Renal pelvis (tissue), 4 donors: Measurements from ENCODE around the gene C1orf115. TPM values are rescaled to one million over a fixed set of nuclear protein-coding genes. Genes with fewer than 3 reads are reported as not detected.
"Not testable (repeated sequence)": the region's sequence is repeated elsewhere in the genome, so short reads cannot be mapped to it uniquely, and the experiment has no call there.

Experiments
- DNase-seq: peaks from one replicate; pipeline ENCODE4 v3.0.0-alpha.2; 2013
- polyA plus RNA-seq, 3 donors: library from polyadenylated mRNA; unstranded; fragments of 120-200 nt; gene quantifications; one replicate each; pipeline ENCODE4 v1.2.1, GENCODE V29; 2013; ENCODE audit not compliant: insufficient read length in 3 of 3

Gene C1orf115
- polyA plus RNA-seq, 3 donors: 25.6 to 29.9 (median 28.3) TPM

DNA sequence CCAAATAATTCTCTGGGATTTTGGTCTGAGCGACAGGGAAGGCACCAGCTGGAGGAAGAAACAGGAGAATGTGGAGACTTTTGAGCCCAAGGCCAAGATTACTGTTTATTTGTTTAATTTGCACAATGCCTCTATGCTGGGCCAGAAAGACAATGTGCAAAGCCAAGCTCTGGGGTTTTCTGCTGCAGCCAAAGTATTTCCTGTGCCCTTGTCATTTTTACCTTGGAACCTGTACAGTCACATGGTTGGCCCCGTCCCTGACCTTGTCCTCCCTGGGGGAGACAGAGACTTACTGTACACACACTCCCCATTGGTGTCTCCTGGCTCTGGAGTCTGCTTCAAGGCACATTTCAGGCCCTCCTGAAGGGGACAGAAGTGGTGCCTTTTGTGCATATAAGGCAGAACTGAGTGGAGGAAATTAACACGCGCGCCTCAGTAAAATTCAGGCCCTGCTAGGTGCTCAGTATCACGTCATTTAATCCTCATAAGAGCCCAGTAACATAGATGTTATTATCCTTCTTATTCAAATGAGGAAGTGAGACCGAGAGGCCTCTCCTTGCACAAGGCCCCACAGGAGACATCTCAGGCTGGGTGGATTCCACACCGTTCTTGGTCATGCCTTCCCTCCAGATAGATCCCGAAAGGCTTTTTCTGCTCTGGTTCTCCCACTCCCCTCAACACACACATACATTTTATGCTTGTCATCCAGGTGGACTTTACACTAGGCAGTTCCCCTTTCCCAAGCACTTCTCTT, 21.1 kb downstream of the C1orf115 start:
- DNase-seq: no peak

DNA sequence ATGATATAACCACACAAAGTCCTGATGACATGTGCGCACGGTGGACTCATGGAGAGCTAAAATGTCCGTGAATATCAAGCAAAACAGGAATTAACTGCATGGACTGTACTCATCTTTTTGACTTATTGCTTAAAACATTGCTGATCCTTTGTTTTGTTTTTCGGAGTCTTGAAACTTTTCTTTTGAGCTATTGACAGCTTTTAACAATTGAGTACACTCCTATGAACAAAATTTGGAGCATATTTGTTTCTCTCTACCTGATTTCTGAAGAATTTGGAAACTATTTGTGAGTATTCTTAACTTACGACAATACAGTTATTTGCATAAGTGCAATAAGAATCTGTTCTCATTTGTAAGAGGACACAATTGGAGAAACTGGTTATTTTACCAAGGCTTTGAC, 25.8 kb downstream of the C1orf115 start:
- DNase-seq: not testable (repeated sequence)

DNA sequence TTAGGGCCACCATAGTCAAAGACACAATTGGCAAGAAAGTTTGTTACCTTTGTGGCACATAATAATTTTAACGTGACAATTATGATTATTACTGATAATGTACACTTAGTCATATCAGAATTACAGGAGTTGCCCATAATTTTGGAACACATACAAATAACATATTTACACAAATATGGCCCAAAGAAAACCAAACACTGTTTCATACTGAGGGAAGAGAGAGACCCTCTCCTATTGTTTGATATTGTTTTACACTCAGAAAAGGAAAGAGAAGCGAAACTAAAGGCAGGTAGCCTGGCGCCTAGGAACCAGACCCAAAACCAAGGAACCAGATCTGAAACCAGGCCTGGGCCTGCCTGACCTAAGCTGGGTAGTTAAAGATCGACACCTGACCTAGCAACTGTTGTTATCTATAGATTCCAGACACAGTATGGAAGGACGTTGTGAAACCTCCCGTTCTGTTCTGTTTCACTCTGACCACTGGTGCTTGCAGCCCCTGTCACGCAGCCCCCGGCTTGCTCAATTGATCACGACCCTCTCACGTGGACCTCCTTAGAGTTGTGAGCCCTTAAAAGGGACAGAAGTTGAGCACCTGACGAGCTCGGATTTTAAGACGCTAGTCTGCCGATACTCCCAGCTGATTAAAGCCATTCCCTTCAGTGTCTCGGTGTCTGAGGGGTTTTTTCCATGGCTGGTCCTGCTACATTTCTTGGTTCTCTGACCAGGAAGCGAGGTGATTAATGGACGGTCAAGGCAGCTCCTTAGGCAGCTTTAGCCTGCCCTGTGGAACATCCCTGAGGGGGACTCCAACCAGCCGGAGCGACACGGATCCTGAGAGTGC, 27.9 kb downstream of the C1orf115 start:
- DNase-seq: no peak

DNA sequence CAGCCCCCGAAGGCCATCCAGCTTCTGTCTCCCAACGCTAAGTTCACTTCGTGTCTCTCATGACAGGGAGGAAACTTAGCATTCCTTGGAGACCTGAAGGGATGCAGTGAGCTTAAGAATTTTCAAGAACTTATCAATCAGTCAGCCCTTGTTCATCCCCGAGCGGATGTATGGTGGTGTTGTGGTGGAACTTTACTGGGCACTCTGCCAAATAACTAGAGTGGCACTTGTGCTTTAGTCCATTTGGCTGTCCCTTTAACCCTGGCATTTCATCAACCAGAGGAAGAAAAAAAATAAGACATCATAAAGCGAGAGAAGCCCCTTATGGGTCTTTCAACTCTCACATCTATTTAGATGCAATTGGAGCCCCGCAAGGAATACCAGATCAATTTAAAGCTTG, 31.1 kb downstream of the C1orf115 start:
- DNase-seq: not testable (repeated sequence)

DNA sequence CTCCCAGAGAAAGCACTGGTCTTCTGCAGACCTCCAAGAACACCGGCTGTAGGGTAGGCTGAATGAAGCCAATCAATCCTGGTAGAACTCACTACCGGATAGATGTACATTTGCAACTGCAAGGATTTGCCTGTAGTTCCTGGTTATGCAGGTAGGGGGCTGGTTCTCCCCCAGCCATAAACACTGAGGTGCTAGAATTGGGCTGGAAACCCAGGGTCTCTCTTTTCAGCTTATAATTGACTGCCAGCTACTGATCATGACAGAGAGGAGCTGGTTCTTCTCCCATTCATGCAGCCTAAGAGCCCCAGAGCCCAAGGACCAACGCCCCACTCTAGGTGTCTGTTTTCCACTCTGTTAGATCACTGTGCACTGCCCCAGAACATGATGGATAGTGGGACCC, 36.5 kb downstream of the C1orf115 start:
- DNase-seq: no peak

DNA sequence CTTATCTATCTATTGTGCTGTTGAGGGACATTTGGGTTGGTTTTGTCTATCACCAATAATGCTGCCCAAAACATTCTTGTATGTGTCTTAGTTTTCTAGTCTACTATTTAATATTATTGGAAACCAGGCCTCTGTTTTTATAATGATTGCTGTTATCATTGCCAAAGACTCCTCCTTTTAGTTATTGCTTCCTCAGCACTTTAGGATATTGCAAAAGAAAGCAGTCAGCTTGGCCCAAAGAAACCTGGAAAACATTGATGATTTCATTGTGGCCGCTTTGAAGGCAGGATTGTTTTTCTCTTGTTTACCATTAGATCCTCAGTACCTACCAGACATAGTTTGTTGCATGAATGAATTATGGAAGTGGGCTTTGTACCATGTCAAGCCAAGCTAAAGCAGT, 37.4 kb downstream of the C1orf115 start:
- DNase-seq: no peak

DNA sequence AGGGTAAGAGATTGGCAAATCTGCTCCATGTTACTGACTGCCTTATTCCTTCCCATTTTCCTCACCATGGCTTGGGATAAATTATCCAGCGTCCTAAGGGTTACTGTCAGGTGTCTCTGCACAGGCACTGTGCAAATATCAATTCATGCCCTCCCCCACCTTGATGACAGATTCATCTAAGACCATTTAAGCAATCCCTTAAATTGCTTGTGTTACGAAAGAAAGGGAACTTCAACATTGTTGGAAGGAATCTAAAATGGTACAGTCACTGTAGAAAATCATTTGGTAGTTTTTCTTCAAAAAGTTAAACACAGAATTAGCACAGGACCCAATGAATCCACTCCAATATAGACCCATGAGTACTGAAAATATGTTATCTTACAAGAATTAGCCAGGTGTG, 40.3 kb downstream of the C1orf115 start:
- DNase-seq: no peak

DNA sequence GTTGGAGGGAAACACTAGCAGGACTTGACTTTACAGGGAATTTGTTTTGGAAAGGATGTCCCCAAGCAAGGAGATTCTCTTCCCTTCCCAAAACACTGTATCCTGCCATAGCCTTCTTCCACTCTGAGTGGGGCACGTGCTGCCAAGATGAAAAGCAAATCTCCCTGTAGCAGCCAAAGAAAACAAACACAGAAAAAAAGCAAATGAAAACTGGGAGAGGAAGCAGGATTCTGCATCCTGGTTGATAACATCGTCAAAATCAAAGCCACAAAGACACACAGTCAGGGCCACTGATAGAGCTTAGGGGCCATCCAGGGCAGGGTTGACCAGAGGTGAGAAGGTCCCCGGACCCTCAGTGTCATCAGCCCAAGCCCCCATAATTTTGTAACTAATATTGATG, 42.0 kb downstream of the C1orf115 start:
- DNase-seq: no peak

DNA sequence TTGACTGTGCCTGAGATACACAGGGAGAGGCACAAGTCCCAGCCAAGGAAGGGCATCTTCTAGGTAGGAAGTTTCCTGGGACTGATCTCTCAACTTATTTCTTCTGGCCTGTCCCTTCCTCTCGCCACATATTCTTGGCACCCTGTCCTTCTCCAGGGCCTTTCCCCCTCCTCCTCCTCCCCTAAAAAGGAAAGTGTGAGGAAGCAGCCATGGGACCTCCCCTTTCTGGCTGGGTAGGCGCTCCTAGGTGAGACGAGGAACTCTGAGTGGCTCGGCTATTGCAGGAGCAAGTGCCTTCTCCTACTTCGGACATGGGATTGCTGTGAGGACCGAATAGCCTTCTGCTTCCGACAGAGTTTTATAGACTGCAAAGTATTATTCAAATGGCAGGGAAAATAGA, 42.5 kb downstream of the C1orf115 start:
- no peak for DNase-seq

DNA sequence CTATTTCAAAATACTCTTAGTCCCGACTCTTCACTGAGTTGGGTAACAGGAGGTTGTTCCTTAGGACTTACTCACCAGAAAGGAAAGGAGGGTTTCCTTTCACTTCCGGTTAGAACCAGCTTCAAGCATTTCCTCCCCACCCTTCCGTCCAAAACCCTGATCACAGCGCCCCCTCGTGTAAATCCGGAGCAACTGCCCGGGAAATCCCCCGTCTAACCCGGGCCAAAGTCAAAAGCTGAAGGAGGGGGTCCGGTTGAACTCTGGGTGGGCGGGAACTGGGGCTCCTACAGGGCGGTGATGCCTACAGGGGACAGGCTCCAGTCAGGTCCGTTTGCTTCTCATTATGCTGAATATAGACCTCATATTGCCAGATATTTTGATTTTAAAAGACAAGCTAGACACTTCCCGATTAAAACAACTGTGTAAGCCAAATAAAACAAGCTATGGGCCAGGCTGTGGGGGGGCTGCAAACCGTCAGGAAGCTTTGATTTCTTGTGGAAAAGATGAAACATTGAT, 43.0 kb downstream of the C1orf115 start:
- DNase-seq: no peak

DNA sequence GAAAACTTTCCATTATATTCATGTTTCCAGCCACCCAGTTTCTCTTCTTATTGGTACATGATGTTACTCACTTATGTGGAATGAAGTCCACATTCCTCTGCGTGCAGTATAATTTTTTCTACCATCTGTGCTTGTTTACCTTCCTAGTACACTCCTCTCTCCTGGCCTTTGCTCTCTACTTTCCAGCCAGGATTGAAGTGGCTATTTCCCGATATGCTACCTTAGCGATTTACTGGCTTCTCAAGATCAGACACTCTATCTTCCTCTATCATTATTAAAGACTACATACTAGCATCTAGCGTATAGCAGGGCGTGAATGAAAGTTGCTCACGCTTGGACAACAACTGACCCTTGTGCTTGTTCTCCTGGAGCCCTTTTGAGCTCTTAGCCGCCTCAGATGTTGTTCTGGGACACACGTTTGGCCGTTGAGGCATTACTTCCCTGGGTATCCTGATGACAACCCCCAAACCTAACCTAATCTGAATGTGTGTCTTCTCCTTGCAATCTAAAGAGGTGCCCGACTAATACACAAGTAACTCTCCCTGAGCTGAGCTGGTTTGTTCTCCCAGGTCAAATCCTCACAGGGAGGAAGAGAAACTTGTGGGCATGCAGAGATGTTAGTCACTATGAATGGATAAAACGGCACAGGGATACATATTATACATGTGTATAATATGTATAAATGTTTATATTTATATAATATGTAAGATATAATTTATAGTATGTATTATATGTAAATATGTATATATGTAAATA, 44.6 kb downstream of the C1orf115 start:
- DNase-seq: no peak

DNA sequence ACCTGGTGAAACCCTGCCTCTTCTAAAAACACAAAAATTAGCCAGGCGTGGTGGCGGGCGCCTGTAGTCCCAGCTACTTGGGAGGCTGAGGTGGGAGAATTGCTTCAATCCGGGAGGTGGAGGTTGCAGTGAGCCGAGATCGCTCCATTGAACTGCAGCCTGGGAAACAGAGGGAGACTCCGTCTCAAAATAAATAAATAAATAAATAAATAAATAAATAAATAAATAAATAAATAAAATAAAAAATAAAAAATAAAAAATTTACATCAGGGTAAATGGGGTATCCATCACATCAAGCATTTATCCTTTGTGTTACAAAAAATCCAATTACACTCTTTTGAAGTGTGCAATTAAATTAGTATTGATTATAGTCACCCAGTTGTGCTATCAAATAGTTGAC, 46.1 kb downstream of the C1orf115 start:
- DNase-seq: not testable (repeated sequence)

DNA sequence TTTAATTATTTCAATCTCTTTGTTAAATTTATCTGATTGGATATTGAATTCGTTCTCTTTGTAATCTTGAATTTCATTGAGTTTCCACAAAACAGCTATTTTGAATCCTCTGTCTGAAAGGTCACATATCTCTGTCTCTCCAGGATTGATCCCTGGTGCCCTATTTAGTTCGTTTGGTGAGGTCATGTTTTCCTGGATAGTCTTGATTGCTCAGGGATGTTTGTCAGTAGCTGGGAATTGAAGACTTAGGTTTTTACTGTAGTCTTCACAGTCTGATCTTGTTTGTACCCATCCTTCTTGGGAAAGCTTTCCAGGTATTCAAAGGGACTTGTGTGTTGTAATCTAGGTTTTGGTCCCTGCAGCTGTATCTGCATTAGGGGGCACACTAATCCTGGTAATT, 51.2 kb downstream of the C1orf115 start:
- no peak for DNase-seq

DNA sequence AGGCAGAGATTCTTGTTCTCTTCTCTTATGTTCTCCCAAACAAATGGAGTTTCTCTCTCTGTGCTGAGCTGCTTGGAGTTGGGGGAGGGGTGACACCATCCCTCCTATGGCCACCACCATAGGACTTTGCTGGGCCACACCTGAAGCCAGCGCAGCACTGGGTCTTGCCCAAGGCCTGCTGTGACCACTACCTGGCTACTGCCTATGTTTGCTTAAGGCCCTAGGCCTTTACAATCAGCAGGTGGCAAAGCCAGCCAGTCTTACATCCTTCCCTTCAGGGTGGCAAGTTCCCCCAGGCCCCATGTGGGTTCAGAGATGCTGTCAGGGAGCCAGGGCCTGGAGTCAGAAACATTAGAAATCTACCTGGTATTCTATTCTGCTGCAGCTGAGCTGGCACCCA, 51.7 kb downstream of the C1orf115 start:
- no peak for DNase-seq

DNA sequence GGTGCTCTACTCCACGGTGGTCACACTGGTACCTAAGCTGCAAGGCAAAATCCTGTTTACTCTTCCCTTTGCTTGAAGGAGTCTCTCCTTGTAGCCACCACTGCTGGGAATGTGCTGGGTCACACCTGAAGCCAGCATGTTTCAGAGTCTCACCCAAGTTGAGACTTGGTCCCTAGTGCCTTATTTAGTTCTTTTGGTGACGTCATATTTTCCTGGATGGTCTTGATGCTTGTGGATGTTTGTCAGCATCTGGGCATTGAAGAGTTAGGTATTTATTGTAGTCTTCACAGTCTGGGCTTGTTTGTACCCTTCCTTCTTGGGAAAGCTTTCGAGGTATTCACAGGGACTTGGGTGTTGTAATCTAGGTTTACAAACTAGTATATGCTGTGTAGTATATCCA, 52.4 kb downstream of the C1orf115 start:
- no peak for DNase-seq

DNA sequence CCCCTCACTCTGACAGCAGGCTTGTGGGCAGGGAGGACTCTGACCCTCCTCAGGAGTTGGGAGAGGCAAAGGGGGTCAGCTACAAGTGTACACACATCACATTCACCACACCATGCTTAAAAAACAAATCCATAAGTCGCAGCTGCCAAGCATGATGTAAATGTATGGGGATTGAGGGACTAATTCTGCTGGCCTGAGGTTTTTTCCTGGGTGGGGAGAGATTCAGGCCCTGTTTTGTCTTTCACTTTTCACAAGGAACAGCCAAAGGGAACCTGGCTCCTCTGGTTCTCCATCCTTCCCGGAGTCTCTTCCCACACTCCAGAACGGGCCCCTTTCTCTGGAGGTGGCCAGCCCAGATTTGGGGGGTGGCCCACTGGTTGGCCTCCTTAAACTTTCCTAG, 56.7 kb downstream of the C1orf115 start:
- no peak for DNase-seq

DNA sequence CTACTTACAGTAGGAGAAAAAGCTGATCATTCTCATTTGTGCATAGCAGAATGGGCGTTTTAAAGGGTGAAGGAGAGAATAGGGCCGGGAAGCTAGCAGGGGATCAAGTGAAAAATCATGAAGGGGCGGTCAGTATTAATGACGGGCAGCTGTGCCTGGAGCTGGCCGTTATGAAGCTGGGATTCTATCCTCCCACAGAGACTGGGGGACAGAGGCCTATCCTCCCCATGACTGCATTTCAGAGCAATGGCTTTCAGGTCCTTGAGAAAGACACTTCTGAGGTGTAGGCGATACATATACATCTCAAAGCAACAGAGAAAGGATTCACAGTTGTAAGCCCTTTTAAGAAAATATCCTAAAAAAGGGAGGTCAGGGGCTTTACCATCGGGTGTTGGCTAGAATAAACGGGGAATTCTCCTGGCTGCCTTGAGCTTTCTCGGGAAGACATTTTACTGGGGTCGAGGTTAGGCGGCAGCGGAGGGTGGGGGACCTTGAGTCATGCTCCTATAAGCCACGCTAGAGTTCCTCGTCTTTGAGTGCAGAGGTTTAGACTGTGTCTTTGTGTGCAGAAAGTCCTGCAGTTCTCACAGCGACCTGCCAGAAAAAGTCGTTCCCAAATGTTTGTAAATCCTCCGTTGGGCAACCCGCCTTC, 57.4 kb downstream of the C1orf115 start:
- DNase-seq: no peak

DNA sequence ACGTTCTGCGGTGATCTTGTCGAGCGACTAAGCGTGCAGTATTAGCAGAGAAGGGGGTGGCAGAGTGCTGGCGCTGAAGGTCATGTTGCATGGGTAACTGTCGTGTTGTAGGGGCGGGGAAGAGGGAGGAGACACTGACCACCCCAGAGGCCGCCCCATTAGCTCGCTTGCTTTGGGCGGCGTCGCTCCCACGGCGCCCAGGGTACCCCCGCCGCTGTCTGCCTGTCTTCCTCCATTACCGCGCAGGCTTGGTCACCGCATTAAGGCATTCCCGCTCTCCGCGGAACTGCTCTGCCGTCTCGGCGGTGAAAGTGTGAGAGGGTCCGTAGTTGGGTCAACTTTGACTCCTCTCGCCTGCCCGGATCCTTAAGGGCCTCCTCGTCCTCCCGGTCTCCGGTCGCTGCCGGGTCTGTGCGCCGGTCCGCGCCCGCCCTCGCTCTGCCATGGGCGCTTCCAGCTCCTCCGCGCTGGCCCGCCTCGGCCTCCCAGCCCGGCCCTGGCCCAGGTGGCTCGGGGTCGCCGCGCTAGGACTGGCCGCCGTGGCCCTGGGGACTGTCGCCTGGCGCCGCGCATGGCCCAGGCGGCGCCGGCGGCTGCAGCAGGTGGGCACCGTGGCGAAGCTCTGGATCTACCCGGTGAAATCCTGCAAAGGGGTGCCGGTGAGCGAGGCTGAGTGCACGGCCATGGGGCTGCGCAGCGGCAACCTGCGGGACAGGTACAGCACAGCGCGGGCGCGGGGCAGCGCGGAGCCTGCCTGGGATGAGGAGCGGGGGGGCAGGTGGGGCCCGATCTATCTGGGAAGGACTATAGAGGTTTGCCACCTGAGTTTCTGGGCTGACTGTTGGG, 58.1 kb downstream of the C1orf115 start, which contains the start of gene MTARC2:
TSS of gene MTARC2 (plus strand) at position 234 of the 846 bp plus-strand sequence. CDS start at position 444, 210 bp downstream.
- DNase-seq: peak; percentile 83
